Measurements from ENCODE around the gene RPS21.

DNA sequence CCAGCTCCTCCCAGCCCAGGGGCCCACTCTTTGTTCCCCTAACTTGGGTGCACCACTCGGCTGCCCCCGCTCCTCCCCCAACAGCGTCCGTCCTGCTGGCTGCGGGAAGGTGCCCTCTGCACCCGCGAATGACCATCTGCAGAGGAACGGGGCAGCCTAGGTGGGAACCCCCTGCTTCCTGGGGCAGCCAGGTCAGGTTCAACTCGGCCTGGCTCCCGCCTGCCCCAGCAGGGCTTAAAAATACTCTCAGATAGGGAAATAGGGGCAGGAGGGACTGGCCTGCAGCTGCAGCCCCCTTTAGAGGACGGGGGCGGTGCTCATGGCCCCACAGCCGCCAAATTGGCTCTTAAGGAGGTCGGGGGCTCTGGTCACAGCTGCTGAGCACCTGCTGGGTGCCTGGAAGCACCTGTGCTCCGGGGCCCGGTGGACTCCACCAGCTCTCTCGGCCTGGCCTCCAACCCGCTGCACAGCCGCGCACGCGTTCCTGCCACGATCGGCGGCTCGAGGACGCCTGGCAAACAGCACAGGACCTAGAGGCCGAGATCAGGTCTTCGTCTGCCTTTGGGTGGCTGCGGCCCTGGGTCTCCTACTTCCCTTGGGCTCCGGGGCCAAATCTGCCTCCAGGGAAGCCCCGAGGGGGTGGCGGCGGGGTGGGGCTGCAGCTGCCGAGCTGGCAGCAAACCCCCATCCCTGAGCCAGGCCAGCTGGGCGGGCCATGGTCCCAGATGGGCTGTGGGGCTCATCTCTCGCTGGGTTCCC lies 19.1 kb upstream of the RPS21 start:
- TF ChIP-seq, protein P1, sequence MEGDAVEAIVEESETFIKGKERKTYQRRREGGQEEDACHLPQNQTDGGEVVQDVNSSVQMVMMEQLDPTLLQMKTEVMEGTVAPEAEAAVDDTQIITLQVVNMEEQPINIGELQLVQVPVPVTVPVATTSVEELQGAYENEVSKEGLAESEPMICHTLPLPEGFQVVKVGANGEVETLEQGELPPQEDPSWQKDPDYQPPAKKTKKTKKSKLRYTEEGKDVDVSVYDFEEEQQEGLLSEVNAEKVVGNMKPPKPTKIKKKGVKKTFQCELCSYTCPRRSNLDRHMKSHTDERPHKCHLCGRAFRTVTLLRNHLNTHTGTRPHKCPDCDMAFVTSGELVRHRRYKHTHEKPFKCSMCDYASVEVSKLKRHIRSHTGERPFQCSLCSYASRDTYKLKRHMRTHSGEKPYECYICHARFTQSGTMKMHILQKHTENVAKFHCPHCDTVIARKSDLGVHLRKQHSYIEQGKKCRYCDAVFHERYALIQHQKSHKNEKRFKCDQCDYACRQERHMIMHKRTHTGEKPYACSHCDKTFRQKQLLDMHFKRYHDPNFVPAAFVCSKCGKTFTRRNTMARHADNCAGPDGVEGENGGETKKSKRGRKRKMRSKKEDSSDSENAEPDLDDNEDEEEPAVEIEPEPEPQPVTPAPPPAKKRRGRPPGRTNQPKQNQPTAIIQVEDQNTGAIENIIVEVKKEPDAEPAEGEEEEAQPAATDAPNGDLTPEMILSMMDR (IDR thresholded peaks at IDR 0.05) = no peak
- TF ChIP-seq POLR2A (IDR thresholded peaks at IDR 0.05) = no peak

All from heart left ventricle (tissue), 13 donors.